ENCODE results near the gene JMJD8.
A peak's percentile ranks its signal among the peaks of the same experiment; 100 is the strongest.

The JMJD8 gene

DNA sequence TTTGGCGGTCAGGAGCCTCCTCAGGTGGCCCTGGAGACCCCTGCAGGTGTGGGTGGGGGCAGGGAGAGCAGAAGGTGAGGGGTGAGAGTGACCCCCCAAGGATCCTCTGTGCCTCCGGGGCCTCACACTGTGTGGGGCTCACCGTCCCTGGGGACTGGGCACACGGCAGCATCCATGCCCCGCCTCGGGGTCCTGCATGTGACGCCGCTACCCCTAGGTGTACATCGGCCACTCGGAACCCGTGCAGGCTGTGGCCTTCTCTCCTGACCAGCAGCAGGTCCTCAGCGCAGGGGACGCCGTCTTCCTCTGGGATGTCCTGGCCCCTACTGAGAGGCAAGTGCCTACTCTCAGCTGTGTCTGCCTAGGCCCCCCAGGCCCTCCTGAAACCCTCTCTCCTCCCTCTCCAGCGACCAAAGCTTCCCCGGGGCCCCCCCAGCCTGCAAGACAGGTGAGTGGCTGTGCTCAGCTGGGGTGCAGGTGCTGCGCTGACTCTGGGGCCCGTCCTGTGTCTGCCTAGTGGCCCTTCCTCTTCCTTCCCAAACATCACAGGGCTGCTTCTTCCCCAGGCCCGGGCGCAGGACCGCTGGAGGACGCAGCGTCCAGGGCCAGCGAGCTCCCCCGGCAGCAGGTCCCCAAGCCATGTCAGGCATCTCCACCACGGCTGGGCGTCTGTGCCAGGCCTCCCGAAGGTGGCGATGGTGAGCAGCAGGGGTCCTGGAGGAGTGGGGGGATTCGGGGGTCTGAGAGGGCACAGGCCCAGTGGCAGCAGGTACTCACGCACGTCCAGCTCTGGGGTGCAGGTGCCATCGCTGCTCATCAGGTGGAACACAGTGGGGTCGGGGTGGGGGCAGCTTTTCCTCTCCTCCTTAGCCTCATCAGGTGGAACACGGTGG is 25.2 kb downstream of the JMJD8 start:
- no peak for DNase-seq

DNA sequence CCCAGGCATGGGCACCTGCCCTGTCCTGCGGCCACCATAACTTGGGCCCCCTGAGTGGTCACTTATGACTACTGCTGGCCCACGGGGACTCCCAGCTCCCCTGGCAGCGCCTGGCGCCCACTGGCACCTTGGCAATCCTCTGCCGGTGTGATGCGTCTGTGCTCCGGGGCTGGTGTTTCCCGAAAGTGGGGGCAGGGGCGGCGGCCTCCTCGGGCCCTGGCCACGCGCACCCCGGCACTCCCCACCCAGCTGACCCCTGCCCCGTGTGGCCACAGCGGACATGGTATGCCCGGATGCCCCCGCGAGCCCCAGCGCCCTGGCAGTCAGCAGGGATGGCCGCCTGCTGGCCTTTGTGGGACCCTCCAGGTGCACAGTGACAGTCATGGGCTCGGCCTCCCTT is 26.6 kb downstream of the JMJD8 start:
- no peak for DNase-seq

DNA sequence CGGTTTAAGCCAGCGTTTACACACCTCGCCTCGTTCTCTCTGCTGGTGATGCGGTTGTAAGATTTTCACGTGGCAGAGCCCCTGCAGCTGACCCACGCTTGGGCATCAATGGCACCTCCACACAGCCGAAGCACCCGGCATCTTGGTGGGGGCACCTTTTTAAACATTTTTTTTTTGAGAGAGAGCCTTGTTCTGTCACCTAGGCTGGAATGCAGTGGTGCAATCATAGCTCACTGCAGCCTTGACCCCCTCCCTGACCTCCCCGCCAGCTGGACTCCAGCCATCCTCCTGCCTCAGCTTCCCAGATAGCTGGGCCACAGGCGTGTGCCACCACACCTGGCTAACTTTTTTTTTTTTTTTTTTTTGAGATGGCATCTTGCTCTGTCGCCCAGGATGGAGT is 30.1 kb downstream of the JMJD8 start:
- DNase-seq, result no peak

DNA sequence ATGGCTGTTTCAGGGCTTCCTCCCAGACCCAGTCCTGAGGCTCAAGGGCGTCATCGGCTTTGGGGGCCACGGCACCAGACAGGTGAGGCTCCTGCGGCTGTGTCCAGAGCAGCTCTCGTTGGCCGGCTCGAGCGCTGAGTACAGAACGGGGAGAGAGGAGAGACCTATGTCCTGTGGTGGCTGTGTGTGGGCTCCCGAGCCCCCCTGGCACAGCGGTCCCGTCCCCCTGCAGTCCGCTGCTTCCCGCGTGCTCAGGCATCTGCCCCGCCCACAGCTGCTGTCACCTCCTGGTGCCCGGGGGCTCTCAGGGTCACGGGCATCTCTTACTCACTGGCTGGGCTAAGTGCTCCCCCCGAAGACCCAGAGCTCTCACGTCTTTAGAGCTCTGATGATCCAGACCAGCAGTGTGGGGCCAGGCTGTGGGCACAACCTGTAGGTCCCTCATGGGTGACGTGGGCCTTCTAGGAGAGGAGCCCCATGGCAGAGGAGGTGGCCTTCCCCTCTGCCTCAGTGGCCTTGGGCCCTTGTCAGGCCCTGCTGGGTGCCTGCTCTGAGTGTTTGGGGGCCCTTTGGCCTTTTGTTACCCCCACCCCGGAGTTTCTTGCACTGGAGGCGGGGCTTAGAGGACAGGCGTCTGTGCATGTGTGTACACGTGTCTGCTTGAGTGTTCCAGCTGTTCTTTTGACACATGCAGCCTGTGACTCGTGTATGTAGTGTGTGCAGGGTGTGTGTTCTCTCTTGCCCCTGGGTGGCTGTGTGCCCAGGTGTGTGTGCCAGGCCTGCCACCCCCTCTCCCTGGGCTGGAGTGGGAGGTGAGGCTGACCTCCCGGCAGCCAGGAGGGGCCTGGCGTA is 31.5 kb downstream of the JMJD8 start:
- no peak for DNase-seq

DNA sequence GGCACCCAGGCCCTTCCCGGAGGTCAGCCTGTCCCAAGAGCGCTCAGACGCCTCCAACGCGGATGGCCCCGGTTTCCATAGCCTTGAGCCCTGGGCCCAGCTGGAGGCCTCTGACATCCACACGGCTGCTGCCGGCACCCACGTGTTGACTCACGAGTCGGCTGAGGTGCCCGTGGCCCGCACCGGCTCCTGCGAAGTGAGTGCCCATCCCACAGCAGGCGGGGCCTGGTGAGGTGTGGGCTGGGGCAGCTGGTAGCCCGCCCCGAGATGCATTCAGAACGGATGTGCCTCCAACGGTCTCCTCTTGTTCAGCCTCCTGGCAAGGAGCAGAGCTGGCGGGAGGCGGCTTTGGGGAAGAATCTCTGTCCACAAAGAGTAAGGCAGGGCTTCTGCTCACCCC is 32.3 kb downstream of the JMJD8 start:
- no peak for DNase-seq

DNA sequence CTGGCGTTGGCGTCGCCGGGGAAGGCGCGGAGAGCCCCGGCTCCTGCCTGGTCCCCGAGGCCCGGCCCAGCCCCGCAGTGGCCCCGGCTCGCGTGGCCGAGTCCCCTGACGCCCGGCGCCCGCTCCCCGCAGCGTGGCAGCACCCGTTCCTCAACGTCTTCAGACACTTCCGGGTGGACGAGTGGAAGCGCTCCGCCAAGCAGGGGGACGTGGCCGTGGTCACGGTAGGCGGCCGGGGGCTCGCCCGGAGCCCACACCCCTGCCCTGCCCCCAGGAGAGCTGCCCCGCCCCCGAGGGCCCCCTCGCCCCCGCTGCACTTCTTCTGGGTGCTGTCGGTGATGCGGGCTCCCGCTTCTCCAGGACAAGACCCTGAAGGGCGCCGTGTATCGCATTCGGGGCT is 34.5 kb downstream of the JMJD8 start:
- peak; percentile 37 for DNase-seq

DNA sequence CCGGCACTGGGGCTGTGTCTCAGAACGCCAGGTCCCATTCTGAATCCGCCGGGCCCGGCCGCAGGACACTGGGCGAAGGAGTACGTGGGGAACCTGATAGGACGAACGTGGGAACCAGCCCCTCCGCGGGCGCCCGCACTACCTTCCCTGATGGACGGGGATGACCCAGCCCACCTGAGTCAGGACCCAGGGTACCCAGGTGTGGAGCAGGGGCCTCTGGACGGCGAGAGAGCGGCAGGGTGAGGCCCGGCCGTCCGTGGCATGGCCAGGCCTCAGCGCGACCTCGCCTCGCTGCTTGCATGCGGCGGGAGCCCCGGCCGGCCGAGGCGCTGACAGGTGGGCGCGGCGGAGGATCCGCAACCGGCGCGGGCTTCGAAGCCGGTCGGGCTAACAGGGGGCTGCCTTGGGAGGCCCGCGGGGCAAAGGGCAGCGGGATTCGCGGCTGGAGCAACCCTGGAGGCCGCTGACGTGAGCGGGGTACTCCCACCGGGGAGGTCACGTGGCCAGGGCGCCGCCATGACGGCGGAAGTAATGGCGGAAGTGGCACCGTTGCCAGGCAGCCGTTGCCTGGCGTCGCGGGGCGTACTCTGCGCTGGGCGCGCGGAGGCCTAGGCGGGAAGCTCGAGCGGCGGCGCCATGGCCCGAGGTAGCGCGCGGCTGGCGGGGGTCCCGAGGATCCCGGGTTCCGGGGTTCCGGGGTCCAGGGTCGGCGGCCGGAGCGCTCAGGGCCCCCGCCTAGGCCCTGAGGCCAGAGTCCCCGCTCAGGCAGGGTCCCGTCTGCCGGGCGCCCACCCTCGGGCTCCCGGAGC is 35.1 kb downstream of the JMJD8 start, which contains the start of gene WDR90:
WDR90 (plus strand) TSS at position 585 of the 809 bp plus-strand sequence; CDS start at position 637, 52 bp downstream.
- DNase-seq, result peak; percentile 94

DNA sequence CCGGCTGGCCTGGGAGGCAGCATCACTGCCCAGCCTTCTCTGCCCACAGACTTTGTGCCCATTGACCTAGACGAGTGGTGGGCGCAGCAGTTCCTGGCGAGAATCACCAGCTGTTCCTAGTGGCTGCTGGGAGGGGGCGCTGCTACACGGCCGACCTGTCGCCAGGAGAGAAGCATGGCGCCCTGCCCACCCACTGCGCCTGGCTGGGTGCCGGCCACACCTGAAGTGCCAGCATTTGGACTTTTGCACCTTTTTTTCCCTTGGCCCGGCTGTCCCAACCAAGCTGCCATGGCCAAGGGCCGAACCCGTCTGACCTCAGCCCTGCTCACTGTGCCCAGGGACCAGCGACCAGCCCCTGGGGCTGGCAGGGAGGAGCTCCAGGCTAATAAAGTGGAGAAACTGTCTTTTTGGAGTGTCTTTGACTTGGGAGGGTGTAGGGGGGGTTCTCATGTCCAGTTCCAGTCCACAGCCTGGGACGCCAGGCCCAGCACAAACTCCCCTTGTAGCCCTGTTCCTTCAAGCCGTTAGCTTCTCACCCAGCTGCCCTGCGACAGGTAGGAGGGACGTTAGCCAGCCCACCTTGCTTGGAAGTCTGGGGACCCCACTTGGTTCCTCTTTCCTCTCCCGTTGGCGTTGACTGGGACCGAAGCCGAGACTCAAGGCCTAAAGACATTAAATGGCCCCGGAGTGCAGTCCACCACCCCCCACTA is 35.9 kb downstream of the JMJD8 start:
- DNase-seq, result peak; percentile 51

DNA sequence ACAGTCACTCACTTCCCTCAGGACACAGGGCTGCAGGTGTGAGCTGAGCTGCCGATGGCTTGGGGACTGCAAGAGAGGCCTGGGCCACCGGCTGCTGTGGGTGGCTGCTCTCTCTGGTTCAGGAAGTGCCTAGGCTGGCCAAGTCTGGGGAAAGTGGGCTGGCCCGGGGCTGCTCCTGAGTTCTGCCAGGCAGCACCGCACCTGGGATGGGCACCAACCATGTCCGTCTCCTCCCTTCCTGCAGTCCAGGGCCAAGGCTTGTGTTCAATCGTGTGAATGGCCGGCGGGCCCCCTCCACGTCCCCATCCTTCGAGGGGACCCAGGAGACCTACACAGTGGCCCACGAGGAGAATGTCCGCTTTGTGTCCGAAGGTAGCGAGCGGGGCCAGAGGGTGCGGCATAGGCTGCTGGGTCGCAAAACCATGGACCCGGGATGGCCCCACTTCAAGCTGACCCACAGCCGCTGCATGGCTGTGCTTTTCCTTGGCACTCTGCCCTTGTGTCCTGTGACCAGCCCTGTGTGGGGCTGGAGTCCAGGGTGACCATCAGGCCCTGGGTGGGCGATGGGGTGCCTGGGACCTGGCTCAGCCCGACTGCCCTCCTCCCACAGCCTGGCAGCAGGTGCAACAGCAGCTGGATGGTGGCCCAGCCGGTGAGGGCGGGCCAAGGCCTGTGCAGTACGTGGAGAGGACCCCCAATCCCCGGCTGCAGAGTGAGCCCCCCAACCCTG is 36.8 kb downstream of the JMJD8 start:
- no peak for DNase-seq

DNA sequence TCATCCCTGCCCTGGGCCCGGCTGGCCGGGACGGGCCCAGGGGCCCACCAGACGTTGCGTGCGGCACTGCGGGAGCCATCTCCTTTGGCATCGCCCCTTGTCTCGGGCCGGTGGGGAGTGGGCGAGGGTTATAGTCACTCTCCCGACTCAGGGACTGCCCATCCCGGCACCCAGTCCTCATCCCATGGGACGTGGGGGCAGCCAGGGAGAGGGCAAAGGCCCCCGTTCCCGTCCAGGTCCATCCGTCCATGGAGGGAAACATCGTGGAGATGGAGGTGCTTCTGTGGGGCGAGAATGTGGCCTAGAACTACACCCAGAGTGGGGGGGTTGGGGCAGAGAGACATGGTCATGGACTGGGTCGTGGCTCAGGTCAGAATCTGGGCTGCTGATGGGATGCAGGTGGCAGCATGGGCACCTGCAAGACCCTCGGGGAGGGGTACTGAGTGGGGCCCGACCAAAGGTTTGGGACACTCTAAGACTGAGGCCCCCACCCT is 37.4 kb downstream of the JMJD8 start:
- no peak for DNase-seq

DNA sequence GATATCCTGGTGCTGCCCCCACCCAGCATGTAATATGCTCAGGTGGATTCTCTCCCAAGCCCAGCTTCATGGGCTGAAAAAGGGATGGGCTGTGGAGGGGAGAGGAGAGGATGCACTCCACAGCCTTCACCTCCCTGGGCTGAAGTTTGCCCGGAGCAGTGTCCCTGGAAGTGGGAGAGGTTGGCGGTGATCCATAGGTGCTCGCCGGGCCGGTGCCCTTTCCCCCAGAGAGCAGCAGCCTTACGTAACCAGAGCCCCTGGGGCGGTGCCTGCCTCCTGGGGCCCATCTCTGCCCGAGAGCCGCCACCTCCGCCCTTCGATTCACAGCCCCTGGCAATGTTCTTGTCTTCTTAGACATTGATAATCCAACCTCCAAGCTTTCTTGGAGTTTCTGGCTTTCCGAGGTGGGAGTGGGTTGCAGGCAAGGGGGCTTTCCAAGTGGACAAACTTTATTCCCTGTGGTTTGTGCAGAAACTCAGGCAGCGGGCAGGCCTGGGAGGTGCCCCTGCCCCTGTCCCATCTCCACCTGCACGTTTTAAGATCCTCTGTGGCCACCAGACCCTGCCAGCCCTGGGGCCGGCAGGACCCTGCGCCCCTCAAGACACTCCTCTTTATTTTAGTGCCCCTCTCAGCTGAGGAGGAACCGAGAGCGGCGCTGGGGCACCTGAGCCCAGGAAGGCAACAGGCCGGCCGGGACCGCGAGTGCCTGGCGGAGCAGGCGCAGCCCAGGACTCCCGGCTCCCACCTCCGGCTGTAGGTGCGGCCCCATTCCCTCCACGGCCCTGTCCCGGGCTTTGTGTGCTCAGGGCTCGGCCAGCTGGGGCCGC is 38.1 kb downstream of the JMJD8 start:
- no peak for DNase-seq

DNA sequence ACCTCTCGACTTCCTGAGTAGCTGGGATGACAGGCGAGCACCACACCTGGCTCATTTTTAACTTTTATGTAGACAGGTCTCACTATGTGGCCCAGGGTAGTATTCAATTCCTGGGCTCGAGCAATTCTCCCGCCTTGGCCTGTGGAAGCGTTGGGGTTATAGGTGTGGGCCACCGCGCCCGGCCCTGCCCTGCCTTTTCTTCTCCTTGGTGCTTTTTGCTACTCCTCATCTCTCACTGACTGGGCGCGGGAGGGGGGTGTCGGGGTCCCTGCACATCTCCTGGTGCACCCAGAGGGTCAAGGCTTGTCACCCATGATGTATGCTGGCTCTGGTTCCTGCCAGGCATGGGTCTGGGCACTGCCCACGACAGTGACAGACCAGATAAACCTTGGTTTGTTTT is 39.6 kb downstream of the JMJD8 start:
- DNase-seq, result no peak

DNA sequence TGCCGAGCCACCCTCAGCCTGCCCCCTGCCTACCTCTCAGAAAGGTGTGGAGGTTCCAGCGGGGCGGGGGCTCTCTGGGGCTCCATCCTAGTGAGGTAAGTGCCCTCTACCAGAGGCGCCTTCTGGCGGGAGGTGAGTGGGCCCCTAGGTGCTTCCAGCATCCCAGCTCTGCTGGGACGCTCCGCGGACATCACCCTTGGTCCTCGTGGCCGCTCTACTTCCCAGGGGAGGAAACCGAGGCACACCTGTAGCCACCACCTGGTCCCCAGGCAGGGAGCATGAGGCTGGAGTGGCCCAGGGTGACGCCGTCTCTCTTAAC is 41.1 kb downstream of the JMJD8 start:
- no peak for DNase-seq

DNA sequence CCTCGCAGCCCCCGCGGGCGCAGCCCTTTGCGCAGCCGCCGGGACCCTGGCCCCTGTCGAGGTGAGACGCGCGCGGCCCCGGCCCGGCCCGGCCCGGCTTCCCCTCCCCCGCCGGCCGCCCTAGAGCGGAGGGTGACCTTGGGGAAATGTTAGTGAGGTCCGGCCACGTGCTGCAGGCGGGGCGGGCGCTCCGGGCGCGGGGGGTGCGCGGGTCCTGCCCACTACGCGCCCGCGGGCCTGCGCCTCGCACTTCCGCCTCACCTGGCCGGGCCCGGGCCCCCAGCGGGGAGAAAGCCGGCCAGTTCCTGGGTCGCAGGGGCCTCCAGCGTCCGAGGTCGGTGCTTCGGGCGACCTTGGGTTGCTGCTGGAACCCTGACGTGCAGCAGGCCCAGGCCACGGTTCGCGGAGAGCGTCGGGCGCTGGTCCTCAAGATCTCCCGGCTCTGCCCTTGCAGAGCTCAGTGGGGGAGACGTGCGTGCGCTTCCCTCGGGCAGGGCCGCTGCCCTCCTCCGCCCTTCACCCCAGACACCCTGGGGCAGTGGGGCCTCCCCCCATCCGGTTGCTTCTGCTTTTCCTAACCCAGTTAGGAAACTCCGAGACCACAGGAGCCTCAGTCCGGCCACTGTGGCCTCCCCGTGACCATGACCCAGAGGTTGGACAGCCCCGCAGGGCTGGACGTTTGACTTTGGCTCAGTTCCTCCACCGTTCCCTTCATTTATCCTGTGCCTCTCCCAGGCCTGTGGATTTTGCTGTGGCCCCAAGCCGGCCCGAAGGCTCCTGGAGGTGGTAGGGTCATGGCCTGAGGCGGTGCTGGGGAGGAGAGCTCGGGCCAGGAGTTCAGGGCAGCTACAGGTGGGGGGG is 41.7 kb downstream of the JMJD8 start:
- DNase-seq, result peak; percentile 68

DNA sequence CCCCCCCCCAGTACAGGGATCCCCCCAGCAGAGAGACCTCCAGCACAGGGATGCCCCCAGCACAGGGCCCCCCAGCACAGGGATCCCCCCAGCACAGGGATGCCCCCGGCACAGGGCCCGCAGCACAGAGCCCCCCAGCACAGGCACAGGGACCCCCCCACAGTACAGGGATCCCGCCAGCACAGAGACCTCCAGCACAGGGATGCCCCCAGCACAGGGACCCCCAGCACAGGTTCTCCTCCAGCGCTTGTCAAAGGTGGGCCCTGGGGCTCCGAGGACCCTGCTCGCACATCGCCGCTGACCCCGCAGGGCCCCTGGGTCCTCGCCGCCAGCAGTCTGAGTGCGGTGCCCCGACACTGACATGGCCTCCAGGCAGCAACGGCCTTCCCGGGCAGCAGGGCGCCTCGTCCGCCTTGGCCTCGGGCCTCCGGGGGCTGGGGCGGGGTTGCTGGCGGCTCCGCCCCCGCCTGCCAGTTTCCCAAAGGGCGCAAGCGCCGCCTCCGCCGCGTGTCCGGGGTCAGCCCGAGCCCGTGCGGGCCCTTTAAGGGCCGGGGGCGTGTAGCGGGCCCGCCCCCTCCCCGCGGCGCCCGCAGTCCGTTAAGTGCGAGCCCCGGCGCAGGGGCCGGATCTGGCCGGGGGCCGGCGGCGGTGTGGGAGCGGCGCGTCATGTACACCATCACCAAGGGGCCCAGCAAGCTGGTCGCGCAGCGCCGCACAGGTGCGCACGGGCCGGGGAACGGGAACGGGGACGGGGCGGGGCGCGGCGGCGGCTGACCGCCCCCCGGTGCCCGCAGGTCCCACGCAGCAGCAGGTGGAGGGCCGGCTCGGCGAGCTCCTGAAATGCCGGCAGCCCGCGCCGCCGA is 42.6 kb downstream of the JMJD8 start, which contains the start of gene MCRIP2:
MCRIP2 (plus strand) TSS at position 503 of the 863 bp plus-strand sequence; CDS start at position 667, 164 bp downstream.
- DNase-seq, result peak; percentile 92

DNA sequence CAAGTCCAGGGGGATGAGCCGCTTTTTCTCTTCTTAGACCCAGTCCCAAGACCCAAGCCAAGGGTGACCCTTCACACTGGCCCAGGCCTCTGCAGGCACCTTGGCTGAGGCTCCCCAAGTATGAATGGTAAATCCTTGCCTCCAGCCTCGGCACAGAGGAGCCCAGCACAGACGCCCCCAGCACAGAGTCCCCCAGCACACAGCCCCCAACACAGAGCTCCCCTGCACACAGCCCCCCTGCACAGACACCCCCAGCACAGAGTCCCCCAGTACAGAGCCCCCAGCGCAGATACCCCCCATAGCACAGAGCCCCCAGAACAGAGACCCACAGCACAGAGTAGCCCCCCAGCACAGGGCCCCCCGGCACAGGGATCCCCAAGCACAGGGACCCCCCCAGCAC is 43.5 kb downstream of the JMJD8 start:
- no peak for DNase-seq

DNA sequence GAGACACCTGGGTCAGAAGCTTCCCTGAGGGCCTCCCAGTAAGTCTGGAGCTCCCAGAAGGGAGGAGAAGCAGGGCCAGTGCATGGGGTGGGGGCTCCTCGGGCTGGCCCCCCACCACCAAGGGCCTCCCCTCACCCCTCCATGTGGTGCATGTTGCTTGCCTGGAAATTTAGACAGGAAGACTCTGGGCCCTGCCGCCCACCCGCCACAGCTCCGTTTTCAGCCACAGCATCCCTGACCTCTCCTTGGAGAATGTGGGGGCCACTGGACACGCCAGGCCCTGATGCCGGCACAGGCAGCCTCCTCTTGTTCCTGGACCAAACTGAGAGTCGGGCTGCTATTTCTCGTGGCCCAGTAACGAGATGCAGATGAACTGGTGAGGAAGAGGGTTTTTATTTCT is 45.3 kb downstream of the JMJD8 start:
- DNase-seq, result no peak

DNA sequence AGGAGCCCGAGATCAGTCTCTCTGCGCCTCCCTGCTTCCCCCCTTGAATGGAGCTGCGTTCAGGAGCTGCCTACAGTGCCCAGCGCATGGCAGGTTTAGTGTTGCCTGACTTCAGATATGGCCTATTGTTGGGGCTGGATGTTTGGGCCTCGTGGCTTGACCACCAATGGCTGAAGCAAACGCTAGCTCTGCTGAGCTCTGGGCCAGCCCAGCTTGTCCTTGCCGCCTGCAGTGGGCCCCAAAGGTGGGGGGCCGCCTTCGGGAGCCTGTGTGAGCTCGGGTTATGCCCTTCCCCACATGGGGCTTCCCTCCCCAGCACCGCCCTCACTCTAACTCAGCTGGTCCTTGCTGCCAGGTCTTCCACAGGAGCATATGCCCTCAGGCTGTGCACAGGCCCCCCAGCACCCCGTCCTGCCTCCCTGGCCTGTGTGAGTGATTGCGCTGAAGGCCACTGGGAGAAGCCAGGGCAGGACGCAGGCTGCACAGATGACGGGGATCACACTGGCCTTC is 46.0 kb downstream of the JMJD8 start:
- no peak for DNase-seq
